Fibroblast of lung (primary cell): ENCODE data around the gene ACP1. TPM values are rescaled to one million over a fixed set of nuclear protein-coding genes. Genes with fewer than 3 reads are reported as not detected.

Experiments used
- DNase-seq, 2 donors: peaks; one replicate each; pipeline versions ENCODE4 v3.0.0 to v3.0.0-alpha.2; 2010; ENCODE audit warnings: low read depth in 2 of 2
- H2AFZ ChIP-seq: 2 replicates; pipeline ENCODE4 v1.5.1; 2012; ENCODE audit warnings: low read length, control low read depth, inconsistent platforms
- H3K27ac ChIP-seq: 2 replicates; pipeline ENCODE4 v1.5.1; 2011; ENCODE audit warnings: low read length, control low read depth; ENCODE audit not compliant: insufficient read depth
- H3K27me3 ChIP-seq: 2 replicates; pipeline ENCODE4 v1.5.1; 2011; ENCODE audit warnings: mild to moderate bottlenecking, low read length; ENCODE audit not compliant: control insufficient read depth, insufficient read depth
- H3K36me3 ChIP-seq: 2 replicates; pipeline ENCODE4 v1.5.1; 2011; ENCODE audit warnings: low read length; ENCODE audit not compliant: control insufficient read depth, insufficient read depth
- H3K4me1 ChIP-seq: 2 replicates; pipeline ENCODE4 v1.5.1; 2011; ENCODE audit warnings: low read length; ENCODE audit not compliant: control insufficient read depth, insufficient read depth; ENCODE audit errors: extremely low read depth
- H3K4me2 ChIP-seq: 2 replicates; pipeline ENCODE4 v1.5.1; 2011; ENCODE audit warnings: low read length, control low read depth; ENCODE audit not compliant: insufficient read depth; ENCODE audit errors: extremely low read depth
- H3K4me3 ChIP-seq, 4 experiments: fragments of 200-600 bp in 1 of 4; sonication (generic) in 1 of 4; replicated peaks in 1 of 4; 2 replicates each; pipeline ENCODE4 v1.5.1; 2011 to 2016; ENCODE audit warnings: low read length in 4 of 4, low read depth in 3 of 4, mild to moderate bottlenecking in 3 of 4, control low read depth in 2 of 4, inconsistent platforms in 1 of 4, mixed read lengths in 1 of 4; ENCODE audit not compliant: insufficient read depth in 1 of 4; ENCODE audit errors: control extremely low read depth in 1 of 4
- H3K79me2 ChIP-seq: 2 replicates; pipeline ENCODE4 v1.5.1; 2012; ENCODE audit warnings: mild to moderate bottlenecking, low read length, inconsistent platforms; ENCODE audit not compliant: control insufficient read depth, insufficient read depth
- H3K9ac ChIP-seq: 2 replicates; pipeline ENCODE4 v1.5.1; 2011; ENCODE audit warnings: mild to moderate bottlenecking, low read length, control low read depth; ENCODE audit not compliant: insufficient read depth
- H3K9me3 ChIP-seq: 2 replicates; pipeline ENCODE4 v1.5.1; 2012; ENCODE audit warnings: low read depth, low read length; ENCODE audit not compliant: control insufficient read depth, insufficient read depth
- H4K20me1 ChIP-seq: 2 replicates; pipeline ENCODE4 v1.5.1; 2011; ENCODE audit warnings: low read length; ENCODE audit not compliant: control insufficient read depth, insufficient read depth; ENCODE audit errors: extremely low read depth
- CTCF ChIP-seq, 2 donors: IDR thresholded peaks in 1 of 2; conservative IDR thresholded peaks in 1 of 2; 1 replicate in 1 of 2; 2 replicates in 1 of 2; pipeline ENCODE4 v1.5.1; 2011 to 2012; ENCODE audit warnings: low read length in 2 of 2, control low read depth in 1 of 2, inconsistent platforms in 1 of 2, low read depth in 1 of 2, mild to moderate bottlenecking in 1 of 2
- EZH2 ChIP-seq: IDR thresholded peaks from 2 replicates; pipeline ENCODE4 v1.5.1; 2012; ENCODE audit warnings: low read length, control low read depth, mild to moderate bottlenecking; ENCODE audit errors: missing control alignments
- polyA plus RNA-seq, 2 donors: library from polyadenylated mRNA; depleted of rRNA in 1 of 2; stranded (reverse) in 1 of 2; unstranded in 1 of 2; fragments of >200 nt; gene quantifications; 2 replicates each; pipeline ENCODE4 v1.2.1, GENCODE V29; 2011 to 2012; ENCODE audit warnings: missing spikeins in 1 of 2
- total RNA-seq: library from RNA; depleted of rRNA; stranded (reverse); fragments of >200 nt; gene quantifications from 2 replicates; pipeline ENCODE4 v1.2.1, GENCODE V29; 2014

The ACP1 gene
- total and polyA plus RNA-seq, 2 donors (not counting 1 experiment from before 2014, with no cell fraction given), result 86.9 to 124 TPM

DNA sequence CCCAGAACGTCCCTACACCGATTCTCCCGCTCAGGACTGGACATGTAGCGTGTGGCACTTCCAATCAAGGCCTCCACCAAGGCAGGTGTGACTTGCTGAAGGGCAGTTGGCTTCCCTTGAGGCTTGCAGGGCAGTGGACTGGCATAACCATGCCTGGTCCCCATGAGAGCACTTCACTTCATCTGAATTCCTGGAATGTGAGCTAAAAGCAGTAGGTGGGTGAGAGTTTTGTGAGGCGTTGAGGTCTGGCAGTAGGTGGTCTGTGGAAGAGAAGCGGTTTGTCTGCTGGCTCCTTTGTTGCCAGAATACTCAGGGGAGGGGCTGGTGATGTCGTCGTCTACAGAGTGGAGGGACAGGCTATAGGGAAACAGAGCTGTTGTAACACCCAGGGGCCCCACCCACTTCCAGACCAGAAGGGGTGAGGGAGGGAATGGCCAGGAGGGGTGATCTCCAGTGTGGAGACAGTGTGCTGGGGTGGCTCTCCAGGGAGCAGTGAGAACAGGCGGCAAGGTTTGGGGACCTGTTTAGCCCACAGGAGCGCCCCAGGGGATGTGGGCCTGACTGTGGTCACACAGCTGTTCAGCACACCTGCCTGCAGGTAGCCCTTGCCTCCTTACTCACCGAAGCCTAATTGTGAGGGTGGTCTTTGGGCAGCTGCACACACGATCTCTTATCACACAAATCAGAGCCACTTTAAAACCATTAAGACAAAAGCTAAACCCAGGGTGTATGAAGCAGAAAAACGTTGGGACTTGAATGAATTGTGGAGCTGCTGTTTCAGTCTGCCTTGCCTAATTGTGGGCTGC is 44.6 kb downstream of the ACP1 start:
- Histone ChIP-seq H3K4me2 (no peak overlapping the region), H3K27me3 (no peaks in the 10 kb centered on the region), H3K4me3 (no peak overlapping the region), H3K9me3 (no peaks in the 10 kb centered on the region), H3K36me3 (no peaks in the 10 kb centered on the region), H2AFZ (no peak overlapping the region), H3K4me1 (no peaks in the 10 kb centered on the region), H3K9ac (no peak overlapping the region), H3K27ac (no peak overlapping the region), H3K79me2 (no peaks in the 10 kb centered on the region), H4K20me1 (no peaks in the 10 kb centered on the region)
- peak in 1 of 2 donors; percentile 20 for DNase-seq
- TF ChIP-seq EZH2, result no peak

- no peak for DNase-seq
- H3K4me2 ChIP-seq, result no peak overlapping the region
- no peak overlapping the region for H3K9ac ChIP-seq
- H2AFZ ChIP-seq, result no peak overlapping the region
- H3K9me3 ChIP-seq, result no peaks in the 10 kb centered on the region
- TF ChIP-seq EZH2 (no peak), CTCF (conservative IDR thresholded peaks at IDR 0.05 in 1 of 2, IDR thresholded peaks at IDR 0.05 in 1 of 2; ENCODE audit: low read depth in 1 of 2, low read length in 2 of 2) (no peak)
- no peaks in the 10 kb centered on the region for H3K36me3 ChIP-seq
- no peaks in the 10 kb centered on the region for H3K4me1 ChIP-seq
- H3K27me3 ChIP-seq, result no peaks in the 10 kb centered on the region
- no peak overlapping the region for H3K27ac ChIP-seq
- H3K4me3 ChIP-seq, result no peak overlapping the region
- no peaks in the 10 kb centered on the region for H3K79me2 ChIP-seq
- no peaks in the 10 kb centered on the region for H4K20me1 ChIP-seq
These were observed 45.3 kb downstream of the ACP1 start for GRCh38 chr2:309954-310510.

DNA sequence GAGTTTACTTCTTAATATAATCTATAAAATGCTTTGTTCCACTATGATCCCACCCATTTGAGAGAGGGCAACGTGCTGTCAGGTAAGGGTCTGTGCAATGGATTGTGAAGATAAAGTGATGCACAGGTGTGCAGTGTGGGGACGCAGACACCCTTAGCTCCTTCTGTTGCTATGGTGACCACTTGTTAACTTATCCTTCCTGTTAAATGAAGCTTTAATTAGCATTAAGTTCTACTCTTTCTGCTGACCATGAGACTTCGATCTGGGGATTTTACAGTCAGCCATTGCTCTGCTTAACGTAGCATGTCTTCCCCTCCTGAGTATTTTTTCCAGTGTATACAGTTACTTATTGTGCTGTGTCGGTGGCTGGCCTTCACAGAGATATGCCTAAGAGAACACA is 46.2 kb downstream of the ACP1 start:
- H3K4me2 ChIP-seq, result no peak overlapping the region
- no peaks in the 10 kb centered on the region for H3K4me1 ChIP-seq
- H3K27me3 ChIP-seq, result no peaks in the 10 kb centered on the region
- no peaks in the 10 kb centered on the region for H3K79me2 ChIP-seq
- no peak for DNase-seq
- H2AFZ ChIP-seq, result no peak overlapping the region
- no peak overlapping the region for H3K9ac ChIP-seq
- no peak for TF ChIP-seq EZH2
- TF ChIP-seq CTCF (conservative IDR thresholded peaks at IDR 0.05 in 1 of 2, IDR thresholded peaks at IDR 0.05 in 1 of 2; ENCODE audit: low read depth in 1 of 2, low read length in 2 of 2), result no peak
- H3K36me3 ChIP-seq, result no peaks in the 10 kb centered on the region
- H3K27ac ChIP-seq, result no peak overlapping the region
- H3K9me3 ChIP-seq, result no peaks in the 10 kb centered on the region
- no peak overlapping the region for H3K4me3 ChIP-seq
- no peaks in the 10 kb centered on the region for H4K20me1 ChIP-seq
